GM21423 (cell line): Measurements from ENCODE around the gene TNNT2.

Experiments
- ATAC-seq: cut with Tn5 transposase; IDR thresholded peaks from one replicate; pipeline ENCODE4 v1.9.1; 2021; ENCODE audit warnings: mild to moderate bottlenecking, moderate library complexity; ENCODE audit not compliant: unreplicated experiment

Gene TNNT2

DNA sequence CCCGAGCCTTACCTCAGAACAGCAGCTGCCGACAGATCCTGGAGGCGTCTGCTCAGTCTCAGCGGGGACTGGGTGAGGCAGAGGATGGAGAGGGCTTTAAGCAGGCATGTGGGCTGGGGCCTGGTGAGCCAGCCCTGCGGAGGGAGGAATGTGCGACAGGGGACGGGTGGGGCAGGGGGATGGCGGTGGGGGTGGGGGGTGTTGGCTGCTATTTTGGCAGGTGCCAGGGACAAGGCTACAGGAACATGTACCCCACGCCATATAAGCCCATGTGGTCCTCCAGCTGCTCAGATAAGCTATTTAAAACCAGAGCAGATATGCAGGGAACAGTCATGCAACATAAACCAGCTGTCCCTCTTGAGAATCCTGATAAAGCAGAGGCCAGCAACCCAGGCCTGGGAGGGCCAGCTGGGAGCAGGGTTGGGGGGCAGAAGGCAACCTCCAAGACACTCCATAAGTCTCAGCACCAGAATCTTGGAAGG is at the start of gene TNNT2:
Gene TNNT2 (minus strand): TSS at position 70 of the 482 bp plus-strand sequence. CDS start 4,426 bp downstream, outside the sequence.
- no peak for ATAC-seq

- ATAC-seq, result no peak
Measured at GRCh38 chr1:201426479-201427310, 49.2 kb upstream of the TNNT2 start.

DNA sequence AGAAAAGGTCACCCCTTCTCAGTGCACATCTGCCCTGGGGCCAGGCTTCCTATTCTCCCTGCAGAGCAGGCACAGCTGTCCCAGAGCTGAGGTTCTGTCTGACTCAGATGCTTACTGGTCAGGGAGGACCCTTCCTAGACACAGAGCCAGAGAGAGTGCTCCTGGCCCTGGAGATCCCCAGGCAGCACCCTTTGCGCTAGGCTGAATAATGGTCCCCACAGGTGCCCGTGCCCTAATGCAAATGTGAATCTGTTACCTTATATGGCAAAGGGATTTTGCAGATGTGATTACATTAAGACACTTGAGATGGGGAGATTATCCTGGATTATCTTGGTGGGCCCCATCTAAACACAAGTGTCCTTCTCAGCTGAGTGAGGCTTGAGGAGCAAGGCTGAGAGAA is 46.7 kb upstream of the TNNT2 start:
- ATAC-seq, result no peak

- ATAC-seq, result no peak
Measured at GRCh38 chr1:201423655-201424054, 46.2 kb upstream of the TNNT2 start.

DNA sequence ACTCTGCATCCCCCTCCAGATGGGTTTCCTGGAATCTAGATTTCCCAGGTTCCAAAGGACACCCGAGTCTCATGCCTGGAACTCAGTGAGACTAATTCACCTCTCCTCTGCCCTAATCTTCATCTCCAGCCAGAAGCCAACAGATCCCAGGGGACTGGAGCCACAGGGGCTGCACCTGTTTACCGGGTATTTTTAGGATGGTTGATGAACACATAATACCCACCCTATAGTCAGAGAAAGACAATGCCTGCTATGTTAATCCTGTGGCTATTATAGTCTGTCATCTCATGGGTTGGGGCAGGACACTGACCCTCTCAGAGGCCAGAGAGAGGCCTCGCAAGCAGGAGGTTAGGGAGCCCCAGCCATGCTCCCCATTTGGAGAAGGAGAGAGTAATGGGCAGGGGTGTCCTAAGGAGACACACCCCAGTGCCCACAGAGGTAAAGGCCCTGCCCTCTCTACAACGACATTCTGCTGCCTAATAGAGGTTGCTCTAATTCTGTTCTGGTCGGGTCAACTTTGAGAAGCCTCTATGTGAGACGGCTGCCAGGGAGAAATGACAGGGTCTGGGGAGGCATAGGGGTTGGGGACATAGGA is 45.1 kb upstream of the TNNT2 start:
- ATAC-seq, result no peak

GRCh38 chr1:201422026-201422425 is 44.5 kb upstream of the TNNT2 start:
- no peak for ATAC-seq

DNA sequence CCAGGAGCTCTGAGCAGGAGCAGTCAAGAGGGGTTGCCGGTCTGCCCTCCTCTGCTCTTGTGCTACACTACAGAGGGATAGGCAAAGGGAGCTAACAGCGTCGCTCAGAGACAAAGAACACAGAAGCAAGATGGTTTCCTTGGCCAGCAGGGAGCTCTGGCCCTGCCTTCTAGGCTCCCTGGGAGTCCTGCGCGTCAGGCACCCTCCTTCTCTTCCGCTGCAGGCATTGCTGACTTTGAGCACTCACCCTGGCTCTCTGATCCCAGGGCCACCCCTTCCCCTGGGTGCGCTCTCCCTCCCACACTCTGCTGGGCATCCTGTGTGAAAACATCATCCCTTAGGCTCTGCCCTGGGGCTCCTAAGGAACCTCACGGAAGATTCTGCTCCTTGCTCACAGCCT is 43.6 kb upstream of the TNNT2 start:
- ATAC-seq, result no peak

- ATAC-seq, result no peak
Measured at GRCh38 chr1:201420608-201421002, 43.1 kb upstream of the TNNT2 start.

GRCh38 chr1:201419746-201420607 is 42.5 kb upstream of the TNNT2 start:
- no peak for ATAC-seq

DNA sequence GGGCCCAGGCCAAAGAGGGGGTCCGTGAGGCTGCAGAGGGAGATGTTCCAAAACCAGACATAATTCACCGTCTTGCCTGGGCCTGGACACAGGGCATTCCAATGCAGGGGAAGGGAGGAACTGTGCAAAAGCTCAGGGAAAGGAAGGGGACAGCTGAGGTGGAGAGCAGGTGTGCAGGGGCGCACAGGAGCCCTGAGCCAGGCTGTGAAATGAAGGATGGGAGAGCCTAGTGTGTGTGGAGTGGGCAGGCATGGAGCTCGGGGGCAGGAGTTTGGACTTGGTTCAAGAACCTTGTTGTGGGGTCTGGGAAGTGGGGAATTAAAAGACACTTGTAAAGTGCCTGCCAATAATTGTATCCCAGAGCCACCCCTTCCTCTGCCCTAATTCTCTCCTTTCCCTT is 41.8 kb upstream of the TNNT2 start:
- ATAC-seq, result no peak

- no peak for ATAC-seq
Measured at GRCh38 chr1:201418461-201418860, 41.0 kb upstream of the TNNT2 start.

- no peak for ATAC-seq
Measured at GRCh38 chr1:201414051-201414738, 36.7 kb upstream of the TNNT2 start.

DNA sequence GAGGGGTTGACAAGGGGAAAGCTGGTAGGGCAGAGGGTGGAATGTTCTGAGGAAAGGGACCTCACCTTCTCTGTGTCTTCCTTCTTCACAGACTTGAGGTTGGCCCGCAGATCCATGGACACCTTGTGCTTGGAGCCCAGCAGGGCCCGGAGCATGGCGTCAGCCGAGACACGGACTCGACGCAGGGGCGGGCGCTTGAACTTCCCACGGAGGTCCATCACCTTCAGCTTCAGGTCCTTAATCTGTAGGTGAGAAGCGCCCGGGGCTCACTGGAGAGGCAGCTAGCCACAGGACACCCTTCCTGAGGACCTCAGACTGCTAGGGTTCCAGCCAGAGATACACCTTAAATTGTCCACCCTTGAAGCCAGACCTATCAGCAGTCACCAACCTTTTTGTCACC is 33.8 kb upstream of the TNNT2 start:
- ATAC-seq, result no peak

- no peak for ATAC-seq
Measured at GRCh38 chr1:201409440-201409839, 32.0 kb upstream of the TNNT2 start.

- ATAC-seq, result no peak
Measured at GRCh38 chr1:201408834-201409200, 31.3 kb upstream of the TNNT2 start.

GRCh38 chr1:201408176-201408833 is 30.8 kb upstream of the TNNT2 start:
- no peak for ATAC-seq

DNA sequence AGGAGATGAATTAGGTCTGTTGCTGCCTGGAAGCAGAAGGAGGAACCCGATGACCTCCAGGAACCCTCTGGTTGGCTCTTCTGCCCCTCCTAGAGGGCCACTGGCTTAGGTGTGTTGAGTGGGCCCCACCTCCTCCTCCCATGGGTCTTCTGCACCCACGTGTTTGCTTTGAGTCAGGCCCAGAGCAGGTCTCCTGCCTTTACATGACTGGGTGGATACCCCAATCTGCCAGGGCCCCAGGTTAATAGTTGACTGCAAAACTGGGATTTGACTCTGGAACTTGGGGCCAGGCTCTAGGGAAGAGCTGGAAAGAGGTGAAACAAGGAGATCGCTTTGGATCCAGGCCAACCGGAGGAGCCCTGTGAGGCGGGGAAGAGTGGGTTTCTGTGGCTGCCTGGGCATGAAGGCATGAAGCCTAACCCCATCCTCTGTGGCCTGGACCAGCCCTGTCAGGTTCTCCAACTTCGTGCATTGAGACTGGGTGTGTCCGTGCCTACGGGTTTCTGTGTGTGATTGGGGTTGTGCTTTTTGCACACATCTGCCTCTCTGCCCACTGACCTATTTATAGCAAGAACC is 29.4 kb upstream of the TNNT2 start:
- ATAC-seq, result no peak

- ATAC-seq, result no peak
Measured at GRCh38 chr1:201405484-201405831, 28.0 kb upstream of the TNNT2 start.

- ATAC-seq, result no peak
Measured at GRCh38 chr1:201404722-201405483, 27.4 kb upstream of the TNNT2 start.
